Measurements from ENCODE around the gene ASTL. TPM values are rescaled to one million over a fixed set of nuclear protein-coding genes. Genes with fewer than 3 reads are reported as not detected.

The ASTL gene
- total and polyA plus RNA-seq, 12 donors, result 0.16 TPM; not detected in 11

GRCh38 chr2:96090196-96090926, 47.9 kb downstream of the ASTL start:
- DNase-seq, result no peak
- peak in 6 of 8 donors; percentile 23 to 61 (median 42) for ATAC-seq
- Histone ChIP-seq H3K4me1 (peaks cover 9 to 48% (median 25%) of the 10 kb centered on the region in 9 donors), H3K4me3 (no peak overlapping the region), H3K27ac (peak overlapping the region in 5 of 10 donors; percentile 38 to 64 (median 51)), H3K36me3 (no peaks in the 10 kb centered on the region), H3K27me3 (no peaks in the 10 kb centered on the region), H3K9me3 (no peaks in the 10 kb centered on the region)
- 79% methylated on average over 12 of the region's 12 CpGs for WGBS, 2 donors
- intact Hi-C loops (cut with DNase I), result no loop called here
- no peak for TF ChIP-seq CTCF (IDR thresholded peaks at IDR 0.05)

- ATAC-seq (peak; percentile 35 to 73 (median 56)), DNase-seq (peak; percentile 42 to 72)
- intact Hi-C loops (cut with DNase I), result no loop called here
- 69 to 73% methylated on average over 22 of the region's 22 CpGs for WGBS, 2 donors
- Histone ChIP-seq H3K4me3 (no peak overlapping the region), H3K9me3 (no peaks in the 10 kb centered on the region), H3K27me3 (no peaks in the 10 kb centered on the region), H3K36me3 (no peaks in the 10 kb centered on the region), H3K4me1 (peaks cover 10 to 47% (median 32%) of the 10 kb centered on the region in 9 donors), H3K27ac (peak overlapping the region in 5 of 10 donors; percentile 38 to 64 (median 51))
- no peak for TF ChIP-seq CTCF (IDR thresholded peaks at IDR 0.05)
These were observed 48.7 kb downstream of the ASTL start for GRCh38 chr2:96089356-96090195.

GRCh38 chr2:96088340-96089335, 49.7 kb downstream of the ASTL start:
- H3K36me3 ChIP-seq, result no peaks in the 10 kb centered on the region
- peaks cover 19 to 54% (median 42%) of the 10 kb centered on the region in 9 donors for H3K4me1 ChIP-seq
- no peaks in the 10 kb centered on the region for H3K9me3 ChIP-seq
- intact Hi-C loops (cut with DNase I), result no loop called here
- no peak for DNase-seq
- H3K27me3 ChIP-seq, result no peaks in the 10 kb centered on the region
- 86% methylated on average over 19 of the region's 19 CpGs for WGBS, 2 donors
- no peak overlapping the region for H3K4me3 ChIP-seq
- H3K27ac ChIP-seq, result no peak overlapping the region
- ATAC-seq, result no peak
- TF ChIP-seq CTCF (IDR thresholded peaks at IDR 0.05), result no peak

All from heart right ventricle (tissue), 16 donors.